CMK (cell line): Measurements from ENCODE around the gene MEIS2.

Experiments
- DNase-seq: peaks from one replicate; pipeline ENCODE4 v3.0.0-alpha.2; 2010; ENCODE audit warnings: low read depth

MEIS2 gene

DNA sequence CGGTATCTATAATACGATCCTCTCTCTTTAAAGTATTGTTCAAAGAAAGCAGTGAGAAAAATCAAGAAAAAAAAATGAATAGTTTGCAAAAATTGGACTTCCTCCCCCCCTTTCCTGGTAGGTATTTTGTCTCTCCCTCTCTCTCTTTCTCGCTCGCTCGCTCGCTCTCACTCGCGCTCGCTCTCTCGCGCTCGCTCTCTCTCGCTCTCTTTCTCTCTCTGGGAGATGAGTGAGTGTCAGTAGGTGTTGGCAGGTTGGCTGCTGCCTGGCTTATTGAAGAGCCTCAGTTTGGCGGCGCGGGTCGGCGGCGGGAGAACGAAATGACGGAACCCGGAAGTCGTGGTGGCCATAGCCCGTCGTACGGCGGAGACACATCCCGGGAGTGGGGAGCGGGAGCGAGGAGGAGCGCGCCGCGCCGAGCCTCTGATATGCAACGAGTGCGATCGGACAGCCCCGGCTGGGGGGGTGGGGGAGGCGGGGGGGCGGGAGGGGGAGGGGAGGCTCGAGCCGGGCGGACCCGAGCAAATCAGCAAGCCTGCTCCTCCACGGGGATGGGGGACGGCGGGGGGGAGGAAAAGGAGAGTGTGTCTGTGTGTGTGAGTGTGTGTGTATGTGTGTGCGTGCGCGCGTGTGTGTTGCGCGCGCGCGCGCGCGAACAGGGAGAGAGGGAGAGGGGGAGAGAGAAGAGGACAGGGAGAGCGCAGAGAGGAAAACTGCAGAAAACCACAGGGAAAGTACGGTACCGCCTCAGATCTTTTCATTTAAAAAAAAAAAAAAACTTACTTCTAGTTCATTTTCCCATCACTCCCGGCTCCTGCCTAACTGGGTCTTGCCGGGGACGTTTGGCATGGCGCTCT, at the start of gene MEIS2:
MEIS2 (minus strand) TSS at position 441 of the 857 bp plus-strand sequence. CDS start 1,083 bp downstream, outside the sequence.
- peak; percentile 84 for DNase-seq

DNA sequence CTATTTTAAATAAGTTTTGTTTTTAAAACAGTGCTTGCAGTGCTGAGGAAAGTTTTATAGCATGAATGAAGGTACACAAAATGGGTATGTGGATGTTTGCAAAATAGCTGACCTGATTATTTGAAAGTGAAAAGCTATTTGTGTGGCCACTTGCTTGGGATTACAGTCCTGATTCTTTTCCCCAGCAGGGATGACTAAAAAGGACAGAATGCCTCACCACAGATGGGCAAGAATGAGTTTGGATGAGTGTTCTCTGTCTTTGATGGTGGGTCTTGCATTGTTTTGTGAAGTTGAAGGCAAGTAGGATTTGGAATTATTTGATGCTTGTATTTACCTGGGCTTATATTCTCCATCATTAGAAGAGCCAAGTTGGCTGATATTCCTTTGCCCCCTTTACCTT, 48.8 kb upstream of the MEIS2 start:
- no peak for DNase-seq

DNA sequence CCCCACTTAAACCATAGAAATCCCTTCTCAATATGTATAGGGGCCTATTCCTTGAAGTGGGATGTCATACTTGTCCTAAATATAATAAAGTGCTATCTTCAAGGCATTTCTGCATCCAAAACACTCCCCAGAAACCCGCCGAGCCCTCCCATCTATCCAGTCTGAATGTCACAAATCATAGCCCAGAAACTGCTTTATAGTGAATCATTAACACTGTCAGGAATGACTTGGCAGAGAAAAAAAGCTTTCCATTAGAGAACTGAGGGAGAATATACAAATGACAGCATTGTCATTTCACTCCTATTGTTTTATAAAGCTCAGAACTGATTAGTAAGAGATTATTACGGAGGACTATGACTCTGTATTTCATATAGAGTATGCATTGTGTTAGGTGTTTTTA, 48.4 kb upstream of the MEIS2 start:
- DNase-seq = no peak

DNA sequence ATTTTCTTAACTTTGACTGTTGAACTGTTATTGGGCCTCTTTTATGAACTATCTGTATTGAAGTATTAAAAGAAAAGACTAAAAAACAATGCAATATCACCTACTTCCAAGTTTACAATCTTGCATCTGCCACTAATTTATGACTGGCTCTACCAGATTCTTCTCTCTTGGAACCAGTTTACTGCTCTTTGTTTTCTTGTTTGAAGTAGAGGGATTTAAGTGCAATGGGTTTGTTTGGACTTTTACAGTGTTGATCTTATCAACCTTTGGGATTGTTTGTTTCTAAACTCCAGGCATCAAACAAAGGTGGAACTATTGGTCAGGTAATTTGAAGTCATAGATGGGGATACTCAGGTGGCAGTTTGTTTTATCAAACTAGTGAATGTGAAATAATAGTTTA, 43.0 kb upstream of the MEIS2 start:
- no peak for DNase-seq

DNA sequence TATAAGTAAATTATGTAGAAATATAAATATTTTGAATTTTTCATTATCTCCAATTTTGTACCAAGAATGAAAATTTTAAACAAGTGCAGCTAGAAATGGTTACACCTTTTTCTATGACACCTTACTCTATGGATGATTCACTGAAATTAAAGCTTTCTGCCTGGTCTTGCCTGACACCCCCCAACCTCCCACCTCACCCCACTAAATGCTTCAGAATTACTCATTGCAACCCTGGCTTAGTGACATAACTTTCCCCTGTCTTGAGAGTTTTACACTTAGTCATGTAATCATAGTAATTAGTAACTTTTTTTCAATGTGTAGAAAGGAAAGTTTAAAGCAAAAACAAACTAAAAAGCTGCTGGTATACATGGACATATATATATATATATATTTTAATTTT, 42.0 kb upstream of the MEIS2 start:
- DNase-seq = no peak

DNA sequence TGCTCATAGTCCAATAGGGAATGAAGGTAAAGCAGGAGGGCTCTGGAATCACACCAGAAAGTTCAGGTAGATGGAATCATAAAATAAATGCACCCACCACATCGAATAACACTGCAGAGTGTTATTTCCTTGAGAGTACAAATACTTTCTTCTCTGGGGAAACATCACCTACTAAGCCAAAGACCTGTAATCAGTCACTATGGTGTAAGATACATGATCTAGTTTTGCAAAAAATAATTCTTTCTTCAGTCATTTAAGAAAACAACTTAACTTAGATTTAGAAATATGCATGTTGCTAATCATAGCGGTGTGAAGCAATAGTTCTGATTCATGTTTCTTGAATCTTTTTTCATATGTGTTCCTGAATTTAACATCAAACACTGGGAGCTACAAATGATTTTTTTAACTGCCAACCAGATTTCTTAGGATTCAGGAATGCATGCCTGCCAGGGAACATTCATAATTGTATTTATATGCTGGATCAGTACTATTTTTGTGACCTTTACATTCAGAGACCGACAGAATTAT, 40.2 kb upstream of the MEIS2 start:
- DNase-seq = no peak

DNA sequence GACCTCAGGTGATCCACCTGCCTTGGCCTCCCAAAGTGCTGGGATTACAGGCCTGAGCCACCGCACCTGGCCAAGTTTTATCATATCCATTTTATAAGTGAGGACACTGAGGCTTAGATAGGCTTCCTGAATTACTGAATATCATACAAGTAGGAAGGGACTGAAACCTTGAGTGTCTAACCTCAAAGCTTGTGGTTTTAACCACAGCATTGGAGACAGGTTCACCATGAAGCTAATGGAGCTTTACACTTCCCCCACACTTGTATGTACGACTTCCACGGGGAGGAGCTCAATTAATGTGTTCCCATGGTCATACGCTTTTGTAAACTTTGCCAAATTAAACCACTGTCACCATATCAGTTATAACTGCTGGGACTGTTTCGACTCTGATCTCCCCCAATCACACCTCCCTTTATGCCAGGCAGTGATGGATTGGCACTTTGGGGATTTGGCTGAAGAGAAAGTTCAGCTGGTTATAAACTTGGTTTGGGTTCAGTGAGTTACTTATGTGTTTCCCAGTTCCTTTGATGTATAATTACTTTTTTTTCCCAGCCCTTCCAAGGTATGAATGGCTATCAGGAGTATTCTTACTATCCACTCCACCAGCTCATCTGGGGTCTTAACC, 38.4 kb upstream of the MEIS2 start:
- no peak for DNase-seq

DNA sequence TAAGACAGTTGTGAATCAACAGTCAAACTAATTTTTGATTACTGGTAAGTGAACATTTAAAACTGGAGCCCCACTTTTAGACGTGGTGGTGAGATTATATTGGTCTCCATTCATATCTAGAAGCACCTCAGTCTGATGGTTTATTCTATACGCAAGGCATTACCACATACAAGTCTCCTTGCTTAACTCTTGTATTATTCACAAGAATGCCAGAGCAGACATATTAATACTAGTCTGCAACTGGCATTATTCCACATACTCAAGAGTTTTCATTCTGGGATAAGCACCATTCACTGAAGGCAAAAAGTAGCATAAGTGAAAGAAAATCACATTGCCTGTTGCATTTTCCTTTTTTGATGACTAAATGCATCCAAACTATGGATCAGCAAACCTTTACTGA, 36.9 kb upstream of the MEIS2 start:
- no peak for DNase-seq

DNA sequence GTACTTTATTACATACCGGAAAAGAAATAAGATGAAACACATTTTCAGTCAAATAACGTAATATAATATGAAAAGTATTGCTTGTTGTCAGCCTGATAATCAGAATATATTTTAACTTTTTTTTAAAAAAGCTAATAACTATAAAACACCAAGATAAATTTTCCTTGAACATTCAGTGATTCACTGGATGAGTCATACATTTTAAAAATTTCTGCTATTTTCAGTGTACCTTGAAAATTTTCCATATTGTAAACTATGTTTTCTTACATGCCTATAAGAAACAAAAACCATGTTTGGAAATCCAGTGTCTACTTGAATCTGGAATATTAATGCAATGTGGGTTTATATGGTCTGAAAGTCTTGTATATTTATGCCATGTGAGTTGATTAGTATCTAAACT, 36.3 kb upstream of the MEIS2 start:
- DNase-seq = no peak

DNA sequence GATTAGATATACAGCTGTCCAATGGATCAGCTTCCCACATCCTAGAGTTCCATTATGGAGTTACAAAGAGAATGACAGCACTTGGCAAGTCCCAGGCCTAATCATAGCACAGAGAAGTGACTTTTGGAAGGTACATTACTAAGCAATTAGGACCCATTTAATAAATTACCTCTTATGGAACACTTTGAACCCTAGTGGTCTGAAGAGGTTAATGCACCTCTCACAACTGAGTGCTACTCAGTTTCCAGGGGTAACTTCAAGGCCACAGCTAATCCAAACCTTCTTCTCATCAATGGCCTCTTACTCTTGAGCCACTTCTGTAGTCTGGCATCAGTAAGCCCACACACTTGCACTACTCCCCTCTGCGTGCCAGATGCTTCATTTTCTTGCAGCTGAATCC, 34.9 kb upstream of the MEIS2 start:
- DNase-seq = no peak

DNA sequence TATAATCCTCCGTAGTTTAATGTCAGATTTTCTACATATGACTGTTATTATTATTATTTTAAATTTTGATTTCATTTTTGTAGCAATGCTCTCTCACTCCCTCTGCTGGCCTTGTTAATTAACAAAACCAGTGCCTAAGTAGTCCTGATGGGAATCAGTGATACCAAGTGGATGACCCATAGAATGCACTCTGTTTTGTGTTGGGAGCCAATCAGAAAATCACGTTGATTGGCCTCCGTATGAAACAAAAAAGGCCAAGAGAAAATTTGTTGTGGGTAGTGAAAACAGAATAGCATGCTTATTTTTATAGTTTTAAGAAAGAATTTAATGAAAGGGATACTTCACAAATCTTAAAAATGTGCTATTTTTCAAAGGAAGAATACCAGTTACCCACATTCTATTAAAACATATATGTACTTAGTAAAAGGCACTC, 34.4 kb upstream of the MEIS2 start:
- no peak for DNase-seq

DNA sequence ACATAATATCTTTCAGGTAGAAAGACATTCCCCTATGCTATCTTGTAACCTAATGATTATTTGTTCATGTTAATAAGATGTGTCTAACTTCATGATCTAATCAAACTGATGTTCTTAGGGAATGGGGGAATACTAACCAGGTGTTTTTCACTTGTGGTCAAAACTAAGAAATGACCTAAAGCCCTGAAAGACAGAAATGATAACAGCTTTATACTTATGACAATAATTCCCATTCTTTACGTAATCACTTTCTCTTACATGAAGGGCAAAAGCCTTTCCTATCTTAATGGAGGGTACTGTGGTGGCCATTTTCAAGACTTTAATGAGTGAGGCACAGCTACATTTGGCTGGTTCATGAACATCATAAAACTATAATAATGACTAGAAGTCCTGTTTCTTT, 33.9 kb upstream of the MEIS2 start:
- DNase-seq = no peak

DNA sequence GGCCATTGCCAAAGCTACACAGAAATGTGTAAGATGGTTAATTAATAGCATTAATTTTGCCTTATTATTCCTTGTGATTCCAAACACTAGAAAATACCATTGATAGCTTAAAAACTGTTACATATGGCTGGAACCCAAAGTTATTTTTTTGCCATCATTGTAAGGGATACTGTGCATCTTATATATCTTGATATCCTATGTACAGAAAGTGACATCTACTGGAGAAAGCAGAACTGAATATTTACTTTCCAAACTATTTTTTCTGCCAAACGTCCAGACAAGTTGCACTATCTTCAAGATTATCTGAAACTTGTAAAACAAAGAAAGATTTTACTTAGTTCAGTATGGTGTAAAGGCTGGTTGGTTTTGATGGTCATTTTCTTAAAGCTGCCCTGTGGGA, 33.3 kb upstream of the MEIS2 start:
- no peak for DNase-seq

DNA sequence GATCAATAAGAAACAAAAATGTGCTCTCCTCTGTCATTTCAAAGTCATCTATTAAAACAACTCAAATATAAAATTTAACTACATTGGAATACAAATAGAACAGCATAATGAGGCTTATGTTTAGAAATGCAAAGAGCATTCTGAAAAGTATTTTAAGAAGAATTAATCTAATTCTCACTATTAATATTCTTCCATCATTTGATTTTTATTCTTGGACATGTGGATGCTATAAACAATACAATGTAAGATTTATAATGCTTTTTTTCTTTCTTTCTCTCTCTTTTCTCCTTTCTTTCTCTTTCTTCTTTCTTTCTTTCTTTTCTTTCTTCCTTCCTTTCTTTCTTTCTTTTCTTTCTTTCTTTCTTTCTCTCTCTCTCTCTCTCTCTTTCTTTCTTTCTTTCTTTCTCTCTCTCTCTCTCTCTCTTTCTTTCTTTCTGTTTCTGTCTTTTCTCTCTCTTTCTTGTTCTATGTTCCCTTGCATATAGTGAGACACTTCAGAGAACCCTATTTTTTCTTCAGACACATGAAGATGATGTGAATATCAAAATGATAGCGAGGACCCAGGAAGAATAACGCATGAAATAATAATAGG, 32.6 kb upstream of the MEIS2 start:
- DNase-seq = no peak

DNA sequence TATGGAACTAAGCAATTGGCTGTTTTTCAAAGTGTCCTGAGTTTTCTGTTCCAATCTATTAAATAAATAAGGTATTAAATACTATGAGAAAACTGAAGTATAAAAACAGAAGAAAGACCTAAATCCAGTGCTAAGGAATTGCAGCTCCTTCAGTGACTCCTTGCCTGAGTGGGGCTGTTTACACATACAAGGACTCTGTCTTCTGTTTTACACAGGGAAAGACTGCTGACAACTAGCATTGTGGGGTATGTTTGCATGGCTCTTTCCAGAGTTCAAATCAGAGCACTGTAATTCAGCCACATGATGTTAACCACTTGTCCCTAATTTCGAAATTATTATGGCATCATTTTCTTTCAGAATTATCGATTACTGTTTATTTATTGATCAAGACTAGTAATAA, 31.3 kb upstream of the MEIS2 start:
- DNase-seq = no peak

DNA sequence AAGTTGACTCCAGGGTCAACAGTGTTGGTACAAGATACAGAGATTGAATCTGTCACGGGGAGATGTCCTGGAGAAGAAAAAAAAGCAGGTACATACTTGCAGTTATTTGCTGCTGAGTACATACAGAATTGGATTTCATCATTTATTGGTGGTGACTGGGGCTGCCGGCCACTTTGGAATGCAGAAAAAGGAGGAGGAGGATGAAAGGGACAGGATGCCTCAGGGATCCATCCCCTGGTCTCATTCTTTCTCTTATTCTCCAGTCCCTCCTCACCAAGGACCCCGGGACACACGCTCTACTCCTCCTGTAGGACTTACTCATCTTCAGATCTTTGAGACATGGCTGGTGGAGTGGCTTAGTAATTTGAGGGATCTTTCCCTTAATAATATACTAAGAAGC, 30.0 kb upstream of the MEIS2 start:
- no peak for DNase-seq

DNA sequence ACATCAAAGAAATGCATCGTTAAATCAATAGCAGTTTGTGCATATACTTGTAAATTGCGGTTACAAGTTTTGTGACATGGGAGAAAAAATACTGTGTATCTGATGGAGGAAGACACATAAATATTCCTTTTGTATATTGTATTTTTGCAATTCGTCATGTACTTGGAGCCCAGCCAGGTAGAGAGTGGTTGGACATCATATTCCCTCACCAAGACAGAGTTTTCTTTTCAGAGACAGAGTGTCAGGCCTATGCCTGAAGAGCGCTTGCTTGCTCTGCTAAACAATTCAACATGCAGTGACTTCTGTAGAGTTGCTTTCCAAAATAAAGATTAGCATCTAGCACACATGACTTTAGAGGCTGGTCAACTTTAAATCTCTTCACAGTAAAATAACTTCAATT, 24.8 kb upstream of the MEIS2 start:
- DNase-seq = no peak

DNA sequence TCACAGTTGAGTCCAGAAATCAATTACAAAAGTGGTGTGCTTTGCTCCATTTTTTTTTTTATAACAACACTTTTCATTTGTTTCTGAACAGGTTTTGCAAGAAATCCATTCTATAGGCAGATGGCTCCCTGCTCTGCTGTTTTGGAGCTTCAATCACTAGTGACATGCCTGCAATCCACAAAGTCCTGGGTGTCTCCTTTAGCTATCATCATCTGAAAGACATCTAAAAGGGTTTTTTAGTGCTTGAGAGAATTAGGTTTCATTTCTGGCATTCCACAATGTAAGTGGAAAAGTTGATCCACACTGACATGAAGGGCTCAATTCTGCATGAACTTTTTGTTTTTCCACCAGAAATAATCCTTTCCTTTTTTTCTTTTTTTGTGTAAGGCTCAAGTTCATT, 24.0 kb upstream of the MEIS2 start:
- DNase-seq = no peak

DNA sequence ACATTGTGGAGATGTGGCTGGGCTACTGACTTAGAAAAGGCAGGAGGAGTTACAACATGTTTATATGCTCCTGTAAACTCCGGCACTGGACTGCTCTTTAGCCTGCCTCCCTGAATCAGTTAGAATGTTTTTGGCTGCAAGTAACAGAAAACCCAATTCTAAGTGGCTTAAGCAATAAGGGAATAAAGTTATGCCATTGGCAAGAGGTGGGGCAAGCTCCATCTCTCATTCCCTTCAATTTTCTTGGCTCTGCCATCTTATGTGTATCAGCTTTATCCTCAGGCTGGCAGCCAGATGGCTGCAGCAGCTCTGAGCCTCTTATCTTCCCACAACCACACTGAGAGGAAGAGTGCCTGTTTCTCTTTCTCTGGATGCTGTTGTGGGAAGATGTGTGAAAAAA, 22.4 kb upstream of the MEIS2 start:
- no peak for DNase-seq

DNA sequence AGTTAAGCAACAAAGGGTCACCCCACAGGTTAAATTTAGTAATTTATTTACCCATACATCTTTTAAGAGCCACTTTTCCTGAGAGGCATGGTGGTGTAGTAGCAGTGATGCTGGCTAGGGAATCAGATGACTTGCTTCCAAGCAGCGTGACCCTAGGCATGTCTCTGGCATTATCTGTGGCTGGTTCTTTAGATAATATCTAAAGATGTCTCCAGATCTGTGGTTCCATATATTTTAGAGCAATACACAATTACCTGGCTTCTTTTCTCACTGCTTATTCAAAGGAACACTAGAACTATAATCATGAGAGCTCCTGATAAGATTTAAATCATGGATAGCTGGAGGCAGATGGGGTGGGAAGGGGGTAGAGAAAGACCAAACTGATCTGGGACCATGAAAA, 21.1 kb upstream of the MEIS2 start:
- DNase-seq = no peak

DNA sequence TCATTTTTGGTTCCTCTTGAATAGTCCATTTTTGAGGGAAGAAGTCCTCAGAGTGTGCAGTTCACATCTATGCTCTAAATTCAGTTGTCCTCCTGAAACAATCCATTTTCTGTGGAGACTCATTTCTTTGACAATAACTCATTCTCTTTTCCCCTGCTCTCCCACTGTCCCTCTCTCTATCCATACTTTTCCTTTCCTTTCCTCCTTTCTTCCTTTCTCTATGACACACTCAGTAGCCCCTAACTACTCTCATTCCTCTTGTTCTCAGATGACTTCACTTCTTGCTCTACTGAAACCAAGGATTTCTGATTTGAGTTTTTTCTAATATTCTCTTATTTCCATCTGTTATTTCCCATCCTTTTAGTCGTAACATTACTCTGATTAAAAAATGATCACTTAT, 16.7 kb upstream of the MEIS2 start:
- DNase-seq = no peak

DNA sequence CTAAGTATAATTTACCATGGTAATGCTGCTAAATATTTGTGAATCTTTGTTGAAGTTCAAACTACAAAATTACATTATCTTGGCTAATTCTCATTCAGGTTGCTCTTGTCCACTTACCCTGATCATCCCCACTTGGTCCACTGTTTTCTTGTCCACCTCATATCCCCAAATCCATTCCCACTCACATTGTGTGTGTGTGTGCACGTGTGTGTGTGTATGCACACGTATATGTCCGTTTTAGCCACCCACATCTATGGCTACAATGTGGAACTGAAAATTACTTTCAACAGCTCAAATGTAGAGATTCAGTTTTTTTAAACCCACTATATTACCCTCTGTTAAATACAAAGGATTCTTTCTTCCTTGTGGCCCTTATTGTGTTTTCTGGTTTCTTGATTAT, 15.2 kb upstream of the MEIS2 start:
- no peak for DNase-seq

DNA sequence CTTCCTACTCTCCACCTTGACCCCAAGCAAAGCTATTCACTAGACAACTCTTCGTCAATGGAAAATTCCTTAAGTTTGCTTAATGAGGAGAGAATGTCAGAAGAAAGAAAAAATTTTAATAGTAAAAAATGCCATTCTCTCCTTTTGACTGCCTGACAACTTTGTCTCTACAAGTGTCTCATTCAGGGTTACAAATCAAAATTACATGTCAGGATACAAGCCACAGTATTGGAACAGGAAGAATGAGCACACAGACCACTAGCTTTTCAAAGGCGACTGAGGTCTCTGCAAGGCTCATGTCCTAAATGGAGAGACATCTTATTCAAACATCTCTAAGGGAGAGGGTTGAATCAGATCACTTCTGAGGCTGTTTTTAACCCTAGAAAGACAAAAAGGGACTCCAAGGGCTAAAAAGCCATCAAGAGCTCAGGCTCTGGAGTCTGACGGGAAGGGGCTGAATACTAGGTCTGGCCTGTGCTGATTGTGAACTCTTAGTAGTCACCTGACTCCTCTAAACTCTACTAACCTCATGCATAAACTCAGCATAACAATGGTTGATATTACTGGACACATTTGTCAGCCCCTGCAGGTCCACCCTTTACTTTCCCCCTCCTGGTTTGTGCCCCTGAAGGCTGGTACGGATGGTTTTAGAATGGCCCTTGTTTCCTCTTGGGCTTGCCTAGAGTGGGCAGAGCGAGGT, 12.8 kb upstream of the MEIS2 start:
- no peak for DNase-seq
